LNCAP (cell line): ENCODE measurements around the gene CA7.

Experiments used
- CTCF ChIP-seq: fragments of 450-650 bp; IDR thresholded peaks from 2 replicates; pipeline ENCODE4 v1.5.1; 2017; ENCODE audit warnings: mild to moderate bottlenecking

The CA7 gene

DNA sequence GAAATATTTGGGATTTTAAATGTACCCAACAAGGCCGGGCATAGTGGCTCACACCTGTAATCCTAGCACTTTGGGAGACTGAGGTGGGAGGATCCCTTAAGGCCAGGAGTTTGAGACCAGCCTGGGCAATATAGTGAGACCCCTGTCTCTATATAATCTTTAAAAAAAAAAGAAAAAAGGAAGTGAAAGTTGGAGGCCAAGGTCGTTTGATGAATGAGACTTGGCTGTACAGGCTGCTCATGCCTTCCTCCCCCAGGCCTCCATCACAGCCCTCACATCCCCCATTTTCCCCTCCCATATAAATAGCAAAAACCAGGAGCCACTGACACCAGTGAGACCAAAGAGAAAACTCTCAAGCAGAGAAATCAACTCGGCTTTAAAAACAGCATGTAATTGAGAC, 3.3 kb upstream of the CA7 start:
- no peak for TF ChIP-seq CTCF

GRCh38 chr16:66841366-66841765, 2.8 kb upstream of the CA7 start:
- no peak for TF ChIP-seq CTCF

DNA sequence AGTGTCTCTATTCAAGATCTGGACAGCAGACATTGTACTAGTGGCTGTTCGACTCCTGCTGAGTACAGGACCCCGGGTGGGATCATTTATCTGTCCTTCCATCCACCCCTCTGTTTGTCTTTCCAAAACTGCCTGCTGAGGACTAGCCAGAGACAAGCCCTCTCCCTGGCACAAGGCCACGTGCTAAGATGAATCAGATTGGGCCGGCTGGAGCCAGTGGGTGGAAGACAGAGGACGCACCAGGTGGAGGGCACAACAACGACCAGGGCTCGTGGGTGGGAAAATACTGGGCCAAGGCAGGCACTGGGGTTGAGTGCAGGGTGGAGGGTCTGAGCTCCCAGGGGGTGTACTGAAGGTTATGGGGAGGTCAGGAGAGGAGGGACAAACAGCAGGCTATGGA, 1.4 kb upstream of the CA7 start:
- no peak for TF ChIP-seq CTCF

GRCh38 chr16:66843191-66843590, 1.0 kb upstream of the CA7 start:
- TF ChIP-seq CTCF = no peak

DNA sequence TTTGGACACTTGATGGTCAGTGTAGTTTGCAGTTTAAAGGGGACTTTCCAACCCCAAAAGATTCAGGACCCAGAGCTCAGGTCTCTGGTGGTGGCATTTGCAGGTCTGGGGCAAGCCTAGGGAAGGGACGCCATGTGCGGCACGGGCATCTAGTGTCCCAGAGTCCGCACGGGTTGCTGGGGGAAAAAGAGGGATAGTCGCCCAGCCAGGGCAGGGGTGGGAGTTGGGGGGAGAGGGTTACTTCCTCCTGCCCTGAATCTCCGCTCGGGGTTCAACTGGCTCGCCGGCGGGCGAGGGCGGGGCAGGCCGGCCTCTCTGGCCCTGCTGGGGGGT, 239 bp upstream of the CA7 start:
- TF ChIP-seq CTCF = no peak

GRCh38 chr16:66845080-66845410, 831 bp downstream of the CA7 start:
- no peak for TF ChIP-seq CTCF

GRCh38 chr16:66845791-66846221, 1.6 kb downstream of the CA7 start:
- TF ChIP-seq CTCF = no peak

GRCh38 chr16:66846266-66846665, 2.1 kb downstream of the CA7 start:
- TF ChIP-seq CTCF = no peak
